Stimulated activated naive CD8-positive, alpha-beta T cell treated with anti-CD3 and anti-CD28 coated beads, Interleukin-15, amount 100 ng/mL, for 72 hours (primary cell): ENCODE results near the gene LIPC.

Experiments
- ATAC-seq: fragments of 150-1000 bp; cut with Tn5 transposase; 2 replicates; pipeline ENCODE4 v1.10.0; 2021; ENCODE audit warnings: mild to moderate bottlenecking, moderate library complexity
- DNase-seq, 2 donors: peaks; one replicate each; pipeline ENCODE4 v3.0.0; 2021 to 2022
- H3K27ac Mint-ChIP-seq, 2 donors: one replicate each; pipeline ENCODE4 v1.8.0; 2022; ENCODE audit warnings: mild to moderate bottlenecking in 2 of 2, mixed read lengths in 2 of 2, moderate library complexity in 2 of 2
- H3K27me3 Mint-ChIP-seq: one replicate; pipeline ENCODE4 v1.8.0; 2022; ENCODE audit warnings: mixed read lengths
- H3K4me1 Mint-ChIP-seq: one replicate; pipeline ENCODE4 v1.8.0; 2022; ENCODE audit warnings: mild to moderate bottlenecking, mixed read lengths
- H3K4me3 Mint-ChIP-seq, 2 donors: one replicate each; pipeline ENCODE4 v1.8.0; 2022; ENCODE audit warnings: mild to moderate bottlenecking in 2 of 2, mixed read lengths in 2 of 2, moderate library complexity in 1 of 2
- H3K9me3 Mint-ChIP-seq, 2 donors: one replicate each; pipeline ENCODE4 v1.8.0; 2022; ENCODE audit warnings: mixed read lengths in 2 of 2

The LIPC gene

GRCh38 chr15:58438111-58438510 lies 6.3 kb downstream of the LIPC start:
- H3K4me3 Mint-ChIP-seq = no peak overlapping the region
- ATAC-seq = no peak
- no peaks in the 10 kb centered on the region for H3K27me3 Mint-ChIP-seq
- peaks cover 28% of the 10 kb centered on the region for H3K4me1 Mint-ChIP-seq
- DNase-seq = no peak
- H3K9me3 Mint-ChIP-seq = no peaks in the 10 kb centered on the region
- peak overlapping the region in 1 of 2 donors; percentile 27 for H3K27ac Mint-ChIP-seq

GRCh38 chr15:58438956-58439355 lies 7.2 kb downstream of the LIPC start:
- peak; percentile 89 for ATAC-seq
- no peak overlapping the region for H3K4me3 Mint-ChIP-seq
- peaks cover 34% of the 10 kb centered on the region for H3K4me1 Mint-ChIP-seq
- peak in 1 of 2 donors; percentile 37 for DNase-seq
- no peaks in the 10 kb centered on the region for H3K27me3 Mint-ChIP-seq
- peak overlapping the region; percentile 34 to 44 for H3K27ac Mint-ChIP-seq
- no peaks in the 10 kb centered on the region for H3K9me3 Mint-ChIP-seq

GRCh38 chr15:58440158-58440910 lies 8.5 kb downstream of the LIPC start:
- no peak for ATAC-seq
- Mint-ChIP-seq H3K4me3 (no peak overlapping the region), H3K27ac (peak overlapping the region; percentile 19 to 34), H3K27me3 (no peaks in the 10 kb centered on the region), H3K4me1 (peaks cover 34% of the 10 kb centered on the region), H3K9me3 (no peaks in the 10 kb centered on the region)
- DNase-seq = no peak

GRCh38 chr15:58440922-58441321 lies 9.1 kb downstream of the LIPC start:
- peak overlapping the region; percentile 44 to 72 for H3K27ac Mint-ChIP-seq
- H3K27me3 Mint-ChIP-seq = no peaks in the 10 kb centered on the region
- no peak overlapping the region for H3K4me3 Mint-ChIP-seq
- no peak for ATAC-seq
- no peaks in the 10 kb centered on the region for H3K9me3 Mint-ChIP-seq
- DNase-seq = no peak
- H3K4me1 Mint-ChIP-seq = peaks cover 34% of the 10 kb centered on the region

- H3K4me3 Mint-ChIP-seq = no peak overlapping the region
- DNase-seq = no peak
- peaks cover 36% of the 10 kb centered on the region for H3K4me1 Mint-ChIP-seq
- H3K27me3 Mint-ChIP-seq = no peaks in the 10 kb centered on the region
- H3K9me3 Mint-ChIP-seq = no peaks in the 10 kb centered on the region
- ATAC-seq = no peak
- H3K27ac Mint-ChIP-seq = peak overlapping the region; percentile 44 to 72
These were observed 9.7 kb downstream of the LIPC start for GRCh38 chr15:58441376-58442070.

- no peak for ATAC-seq
These were observed 10.3 kb downstream of the LIPC start for GRCh38 chr15:58442122-58442521.

GRCh38 chr15:58443308-58443707 lies 11.5 kb downstream of the LIPC start:
- no peak overlapping the region for H3K4me3 Mint-ChIP-seq
- H3K4me1 Mint-ChIP-seq = peaks cover 49% of the 10 kb centered on the region
- H3K9me3 Mint-ChIP-seq = no peaks in the 10 kb centered on the region
- H3K27ac Mint-ChIP-seq = peak overlapping the region in 1 of 2 donors; percentile 77
- no peaks in the 10 kb centered on the region for H3K27me3 Mint-ChIP-seq
- DNase-seq (no peak), ATAC-seq (no peak)

More at GRCh38 chr15:58442122-58442521, 10.3 kb downstream of the LIPC start:
- peaks cover 42% of the 10 kb centered on the region for H3K4me1 Mint-ChIP-seq
- DNase-seq = no peak
- H3K27ac Mint-ChIP-seq = peak overlapping the region; percentile 8 to 58
- H3K27me3 Mint-ChIP-seq = no peaks in the 10 kb centered on the region
- H3K9me3 Mint-ChIP-seq = no peaks in the 10 kb centered on the region
- no peak overlapping the region for H3K4me3 Mint-ChIP-seq

- Mint-ChIP-seq H3K4me3 (peak overlapping the region in 1 of 2 donors; percentile 43), H3K4me1 (peaks cover 42% of the 10 kb centered on the region), H3K9me3 (no peaks in the 10 kb centered on the region), H3K27me3 (no peaks in the 10 kb centered on the region), H3K27ac (peak overlapping the region in 1 of 2 donors; percentile 77)
- DNase-seq (no peak), ATAC-seq (no peak)
These were observed 12.3 kb downstream of the LIPC start for GRCh38 chr15:58444056-58444455.

GRCh38 chr15:58444658-58445332 lies 13.0 kb downstream of the LIPC start:
- Mint-ChIP-seq H3K4me3 (peak overlapping the region in 1 of 2 donors; percentile 43), H3K9me3 (no peaks in the 10 kb centered on the region), H3K27me3 (no peaks in the 10 kb centered on the region), H3K4me1 (peaks cover 42% of the 10 kb centered on the region), H3K27ac (peak overlapping the region in 1 of 2 donors; percentile 96)
- DNase-seq (peak in 1 of 2 donors; percentile 21), ATAC-seq (peak; percentile 65)

GRCh38 chr15:58445865-58446264 lies 14.1 kb downstream of the LIPC start:
- no peak overlapping the region for H3K27ac Mint-ChIP-seq
- DNase-seq (no peak), ATAC-seq (no peak)
- no peaks in the 10 kb centered on the region for H3K27me3 Mint-ChIP-seq
- peaks cover 37% of the 10 kb centered on the region for H3K4me1 Mint-ChIP-seq
- no peaks in the 10 kb centered on the region for H3K9me3 Mint-ChIP-seq
- no peak overlapping the region for H3K4me3 Mint-ChIP-seq

GRCh38 chr15:58446521-58446920 lies 14.7 kb downstream of the LIPC start:
- Mint-ChIP-seq H3K9me3 (no peaks in the 10 kb centered on the region), H3K4me1 (peaks cover 30% of the 10 kb centered on the region), H3K4me3 (peak overlapping the region in 1 of 2 donors; percentile 24), H3K27me3 (no peaks in the 10 kb centered on the region), H3K27ac (peak overlapping the region in 1 of 2 donors; percentile 64)
- DNase-seq (no peak), ATAC-seq (no peak)

GRCh38 chr15:58447271-58448010 lies 15.7 kb downstream of the LIPC start:
- H3K27me3 Mint-ChIP-seq = no peaks in the 10 kb centered on the region
- peak overlapping the region in 1 of 2 donors; percentile 12 for H3K27ac Mint-ChIP-seq
- DNase-seq (no peak), ATAC-seq (peak; percentile 52)
- peak overlapping the region in 1 of 2 donors; percentile 7 for H3K4me3 Mint-ChIP-seq
- H3K9me3 Mint-ChIP-seq = no peaks in the 10 kb centered on the region
- peaks cover 24% of the 10 kb centered on the region for H3K4me1 Mint-ChIP-seq

- Mint-ChIP-seq H3K9me3 (no peaks in the 10 kb centered on the region), H3K27ac (no peak overlapping the region), H3K27me3 (no peaks in the 10 kb centered on the region), H3K4me3 (no peak overlapping the region), H3K4me1 (peaks cover 32% of the 10 kb centered on the region)
- no peak for DNase-seq
- ATAC-seq = no peak
These were observed 16.5 kb downstream of the LIPC start for GRCh38 chr15:58448331-58448730.

GRCh38 chr15:58448906-58449305 lies 17.1 kb downstream of the LIPC start:
- DNase-seq (no peak), ATAC-seq (no peak)
- H3K4me3 Mint-ChIP-seq = no peak overlapping the region
- no peaks in the 10 kb centered on the region for H3K27me3 Mint-ChIP-seq
- no peaks in the 10 kb centered on the region for H3K9me3 Mint-ChIP-seq
- peaks cover 32% of the 10 kb centered on the region for H3K4me1 Mint-ChIP-seq
- H3K27ac Mint-ChIP-seq = no peak overlapping the region

- Mint-ChIP-seq H3K4me3 (no peak overlapping the region), H3K9me3 (no peaks in the 10 kb centered on the region), H3K4me1 (peaks cover 53% of the 10 kb centered on the region), H3K27ac (no peak overlapping the region), H3K27me3 (no peaks in the 10 kb centered on the region)
- no peak for ATAC-seq
- DNase-seq = no peak
These were observed 20.0 kb downstream of the LIPC start for GRCh38 chr15:58451826-58452225.
